Stimulated activated naive CD8-positive, alpha-beta T cell treated with anti-CD3 and anti-CD28 coated beads, Interleukin-15, Interleukin-2, amounts not matched to agents 100 U/mL and 50 U/mL, for 24 hours (primary cell): Measurements from ENCODE around the gene RELN.

Experiments
- ATAC-seq: fragments of 150-1000 bp; cut with Tn5 transposase; one replicate; pipeline ENCODE4 v1.10.0; 2021
- DNase-seq: peaks from one replicate; pipeline ENCODE4 v3.0.0; 2021

The RELN gene

DNA sequence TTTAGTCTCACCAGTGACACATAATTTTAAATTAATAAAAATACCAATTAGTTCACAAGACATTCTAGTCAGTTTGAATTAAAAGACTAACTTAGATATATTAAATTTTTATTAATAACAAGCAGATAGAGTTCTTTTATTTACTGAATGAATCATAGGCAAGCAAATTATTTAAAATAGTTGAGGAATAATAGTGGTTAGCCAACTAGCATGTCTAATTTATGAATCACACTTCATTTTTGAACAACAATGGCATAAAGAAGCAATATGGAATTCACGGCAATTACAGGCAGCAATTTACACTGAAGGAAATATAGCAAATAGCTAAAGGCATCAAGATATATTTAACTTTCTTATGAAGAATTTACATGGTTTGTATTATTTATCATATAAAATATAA, 356.5 kb downstream of the RELN start:
- ATAC-seq (no peak), DNase-seq (no peak)

DNA sequence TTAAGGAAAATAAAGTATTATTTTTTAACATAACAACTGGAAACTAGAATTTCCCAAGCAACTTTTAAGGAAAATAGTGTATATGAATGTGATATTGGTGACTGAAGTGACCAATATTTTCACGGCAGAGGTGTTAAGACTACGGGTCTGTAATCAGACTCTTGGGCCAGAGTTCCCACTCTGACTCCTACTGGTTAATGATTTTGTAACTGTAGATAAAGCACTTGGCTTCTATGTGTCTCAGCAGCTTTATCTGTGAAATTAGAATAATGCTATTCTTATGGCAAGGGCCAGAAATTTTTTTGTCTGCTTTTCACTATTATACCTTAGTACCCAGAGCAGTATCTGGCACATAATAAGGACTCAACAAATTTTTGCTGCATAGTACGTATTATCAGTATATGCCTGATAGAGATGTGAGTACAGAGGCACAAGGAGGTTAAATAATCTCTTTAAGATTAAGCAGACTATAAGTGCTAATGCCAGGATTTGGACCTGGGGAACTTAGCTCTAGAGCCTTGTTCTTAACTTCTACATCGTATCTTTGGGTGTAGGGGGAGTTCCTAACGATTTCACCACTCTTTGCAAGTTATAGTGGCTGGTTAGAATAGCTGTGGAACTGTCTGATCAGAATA, 357.3 kb downstream of the RELN start:
- ATAC-seq = no peak
- DNase-seq = no peak

DNA sequence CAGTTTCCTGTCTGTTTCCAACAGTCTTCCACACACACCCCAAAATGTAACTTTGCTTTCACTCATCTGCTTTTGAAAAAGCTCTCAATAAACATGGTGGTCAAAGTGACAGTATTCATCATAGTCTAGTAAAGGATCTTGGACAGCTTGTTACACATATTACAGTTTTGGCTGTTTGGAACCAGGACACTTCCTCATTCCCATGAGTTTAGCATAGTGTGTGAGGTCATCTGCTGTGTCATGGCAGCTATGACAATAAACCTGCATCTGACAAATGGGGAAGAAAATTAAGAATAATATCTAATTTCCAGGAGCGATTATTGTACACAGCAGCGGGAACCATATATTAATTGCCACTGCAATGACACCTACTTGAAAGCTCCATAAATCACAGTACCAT, 359.1 kb downstream of the RELN start:
- ATAC-seq (no peak), DNase-seq (no peak)

DNA sequence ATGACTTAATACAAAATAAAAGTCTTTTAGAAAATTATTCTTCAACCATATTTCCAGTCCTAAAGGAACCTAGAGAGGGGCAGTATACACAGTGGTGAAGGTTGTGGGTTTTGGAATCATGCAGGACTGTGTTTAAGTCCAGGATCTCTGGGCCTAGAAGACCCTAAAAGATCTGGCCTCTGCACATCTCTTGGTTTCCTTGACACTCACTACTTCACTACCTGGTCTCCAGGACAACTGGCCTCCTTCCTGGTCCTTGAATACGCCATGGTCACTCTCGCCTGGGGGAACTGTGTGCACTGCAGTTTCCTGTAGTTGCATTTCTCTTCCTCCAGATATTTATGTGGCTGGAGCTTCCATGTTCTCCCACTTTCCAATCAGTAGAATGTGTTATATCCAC, 360.7 kb downstream of the RELN start:
- DNase-seq (no peak), ATAC-seq (no peak)

DNA sequence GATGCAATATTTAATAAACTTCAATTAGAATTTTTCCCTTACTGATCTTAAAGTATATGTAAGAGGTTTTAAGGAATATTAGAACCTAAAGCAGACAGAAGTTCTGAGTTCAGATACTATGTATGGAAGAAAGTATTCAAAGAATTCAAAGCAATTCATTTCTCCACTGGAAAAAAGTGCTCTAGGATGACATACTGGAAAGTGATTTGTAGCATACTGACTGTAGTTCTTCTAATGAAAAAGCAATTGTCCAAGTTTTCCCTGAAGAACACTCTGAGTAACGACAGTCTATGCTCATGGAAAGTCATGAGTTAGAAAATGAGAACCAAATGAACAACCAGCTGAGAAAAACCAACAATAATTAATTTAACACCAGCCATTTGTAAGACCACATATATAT, 362.7 kb downstream of the RELN start:
- DNase-seq (no peak), ATAC-seq (no peak)

DNA sequence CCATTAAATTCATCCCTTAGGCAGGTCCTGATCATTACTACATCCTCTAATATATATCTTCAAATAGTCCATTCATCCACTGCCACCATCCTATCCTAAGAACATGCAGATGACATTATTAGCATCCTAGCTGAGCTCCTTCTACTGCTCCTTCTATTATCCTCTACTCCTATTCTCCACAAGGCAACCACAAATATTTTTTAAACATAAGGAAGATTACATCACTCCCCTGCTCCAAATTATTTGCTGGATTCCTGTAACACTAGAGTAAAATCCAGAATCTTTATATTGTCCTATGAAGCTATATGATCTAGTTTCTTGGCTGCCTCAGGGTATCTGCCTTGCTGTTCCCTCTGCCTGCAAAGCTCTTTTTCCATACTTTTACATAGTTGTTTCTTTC, 367.2 kb downstream of the RELN start:
- DNase-seq = no peak
- no peak for ATAC-seq

DNA sequence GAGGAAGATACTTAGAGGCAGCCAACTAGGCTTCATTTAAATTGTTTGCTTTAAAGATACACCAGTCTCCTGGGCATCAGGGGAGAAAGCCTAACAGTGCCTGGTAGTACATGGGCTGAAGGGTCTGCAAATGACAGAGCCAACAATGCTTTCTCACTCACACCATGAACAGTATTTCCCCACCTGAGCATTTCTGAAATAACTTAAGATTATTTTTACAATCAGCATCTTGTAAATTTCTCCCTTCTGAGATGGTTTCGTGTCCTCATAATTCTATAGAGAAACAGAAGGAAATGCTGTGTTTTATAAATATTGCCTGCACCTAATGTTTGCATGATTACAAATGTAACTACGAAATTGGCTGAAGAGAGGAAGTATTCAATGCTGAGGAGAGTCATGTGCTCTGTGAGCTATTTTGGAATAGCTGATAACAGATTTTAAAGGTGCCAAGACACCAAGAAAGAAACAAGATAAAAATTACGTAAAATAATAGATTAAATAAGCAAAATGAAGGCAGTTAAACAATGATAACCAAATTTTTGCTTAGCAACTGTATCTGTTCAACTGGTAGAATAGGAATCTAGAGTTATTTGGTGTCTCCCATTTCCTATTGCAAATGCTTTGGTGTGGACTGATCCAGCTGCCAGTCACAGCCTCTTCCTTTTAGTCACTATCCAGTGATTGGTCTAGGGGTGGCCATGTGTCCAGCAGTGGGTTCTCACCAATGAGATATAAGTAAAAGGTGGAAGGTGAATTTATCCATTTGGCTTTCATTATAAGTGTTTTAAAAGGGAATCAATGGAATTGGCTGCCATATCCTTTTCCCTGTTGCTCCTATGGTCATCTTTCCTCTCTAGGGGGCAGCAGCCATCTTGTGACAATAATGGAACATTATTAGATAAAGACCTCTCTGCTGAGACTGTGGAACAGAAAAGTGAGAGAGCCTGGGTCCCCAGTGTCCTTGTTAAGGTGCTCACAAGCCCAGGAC, 375.5 kb downstream of the RELN start:
- ATAC-seq = no peak
- DNase-seq = no peak

DNA sequence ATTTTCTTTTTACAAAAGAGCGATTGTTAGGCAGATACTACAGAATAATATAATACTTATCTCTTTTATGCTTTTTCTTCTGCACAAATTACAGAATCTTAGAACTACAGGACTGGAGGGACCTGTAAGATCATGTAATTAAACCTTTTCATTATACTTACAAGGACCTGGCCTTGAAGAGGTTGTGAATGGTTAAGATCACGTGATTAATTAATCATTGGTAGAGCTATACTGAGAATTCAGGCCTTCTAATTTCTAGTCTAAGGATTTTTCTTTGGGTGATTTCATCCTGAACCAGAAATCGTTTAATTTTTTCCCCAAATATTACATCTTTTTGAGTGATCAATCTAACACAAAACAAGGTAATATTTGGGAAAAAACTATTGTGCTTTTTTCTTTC, 379.7 kb downstream of the RELN start:
- ATAC-seq = no peak

DNA sequence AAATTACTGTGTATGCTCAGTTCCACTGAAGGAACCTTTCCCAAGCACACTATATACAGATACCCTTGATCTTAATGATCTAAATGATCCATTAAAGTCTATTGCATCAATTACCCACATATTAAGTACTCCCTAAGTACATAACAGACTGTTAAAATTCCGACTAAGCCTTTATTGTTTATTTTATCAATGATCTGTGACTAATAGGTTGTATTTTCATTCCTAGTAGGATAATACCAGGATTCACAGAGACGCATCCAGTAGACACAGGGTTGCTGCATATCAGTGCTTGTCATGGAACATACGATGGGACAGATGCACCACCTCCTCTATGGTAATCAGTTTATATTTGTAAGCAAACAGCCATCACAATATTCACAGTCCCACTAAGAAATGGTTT, 383.8 kb downstream of the RELN start:
- DNase-seq (no peak), ATAC-seq (no peak)

More for the DNA sequence above, 379.7 kb downstream of the RELN start:
- DNase-seq = no peak

DNA sequence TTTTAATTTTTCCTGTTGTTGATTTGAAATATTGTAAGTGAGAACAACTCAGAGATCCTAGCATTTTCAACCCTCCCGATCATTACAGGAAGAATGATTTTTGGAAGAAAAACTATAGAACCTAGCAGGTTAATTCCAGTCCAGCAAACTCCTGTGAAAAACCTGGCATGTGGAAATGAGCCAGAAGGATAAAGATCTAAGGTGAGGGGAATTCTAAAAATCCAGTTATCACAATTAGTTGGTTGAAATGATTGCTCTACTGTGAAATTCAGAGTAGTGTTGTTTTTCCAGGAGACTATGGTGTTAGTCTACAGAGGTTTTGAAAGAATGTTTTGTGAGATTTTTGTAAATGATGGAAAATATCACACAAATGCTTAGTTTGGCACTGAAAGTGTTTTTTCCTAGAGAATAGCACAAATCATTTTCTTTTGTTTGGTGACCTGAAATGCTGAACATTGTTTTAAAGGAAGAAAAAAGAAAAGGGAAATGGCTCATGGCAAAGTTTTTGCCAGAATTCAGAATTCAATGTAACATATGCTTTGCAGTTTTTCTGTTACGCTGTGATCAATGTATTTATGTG, 391.0 kb downstream of the RELN start:
- ATAC-seq = no peak

DNA sequence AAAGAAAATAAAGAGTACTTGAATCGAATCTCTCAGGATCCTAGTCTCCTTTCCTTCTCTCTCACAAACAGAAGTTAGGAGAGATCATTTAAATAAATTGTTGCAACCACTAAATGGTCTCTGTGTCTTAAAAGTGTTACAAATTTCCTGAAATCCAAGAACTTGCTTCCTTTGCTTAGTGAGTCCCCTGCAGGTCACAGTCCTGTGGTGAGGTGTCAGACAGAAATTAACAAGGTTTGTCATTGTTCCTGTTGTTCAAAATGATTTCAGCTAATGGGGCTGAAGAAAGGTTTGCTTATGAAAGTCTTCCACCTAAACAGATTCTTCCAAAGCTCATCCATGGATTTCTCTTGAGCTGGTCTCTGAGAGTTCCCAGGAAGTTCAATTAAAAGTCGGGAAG, 391.9 kb downstream of the RELN start:
- no peak for ATAC-seq
- no peak for DNase-seq

More for the DNA sequence above, 391.0 kb downstream of the RELN start:
- DNase-seq = no peak

DNA sequence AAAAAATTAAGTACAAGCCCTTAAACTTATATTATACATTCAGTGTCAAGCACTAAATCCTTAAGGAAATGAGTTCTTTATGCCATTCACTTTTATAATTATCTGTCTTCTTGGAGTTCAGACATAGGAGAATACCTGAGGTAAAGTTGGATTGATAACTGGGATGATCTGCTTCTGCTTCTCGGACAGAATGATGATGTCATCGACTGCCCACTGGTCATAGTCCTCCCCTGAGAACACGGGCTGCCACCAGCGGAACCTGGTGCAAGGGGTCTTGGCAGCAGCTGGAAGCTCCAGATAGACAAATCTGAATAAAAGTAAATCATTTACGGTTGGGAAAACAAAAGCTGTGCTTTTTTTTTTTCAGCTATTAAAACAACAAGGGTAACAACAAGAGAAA, 395.3 kb downstream of the RELN start:
- no peak for ATAC-seq
- DNase-seq = no peak

DNA sequence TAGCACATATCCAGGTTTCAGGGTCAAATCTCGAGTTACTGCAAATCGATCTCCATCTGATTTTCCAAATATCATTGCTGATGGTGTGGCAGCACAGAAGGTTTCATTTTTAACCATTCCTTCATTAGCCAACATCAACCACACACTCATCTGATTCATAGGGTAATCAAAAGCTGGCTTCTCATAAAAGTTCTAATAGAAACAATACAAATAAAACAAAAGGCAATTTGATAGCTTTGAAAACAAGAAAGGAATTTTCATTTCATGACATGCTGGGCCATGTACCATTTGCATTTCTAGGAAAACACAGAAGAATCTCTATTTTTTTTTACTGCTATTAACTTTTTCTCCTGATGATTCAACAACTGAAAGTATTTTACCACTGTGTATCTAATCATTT, 395.8 kb downstream of the RELN start:
- DNase-seq (no peak), ATAC-seq (no peak)

DNA sequence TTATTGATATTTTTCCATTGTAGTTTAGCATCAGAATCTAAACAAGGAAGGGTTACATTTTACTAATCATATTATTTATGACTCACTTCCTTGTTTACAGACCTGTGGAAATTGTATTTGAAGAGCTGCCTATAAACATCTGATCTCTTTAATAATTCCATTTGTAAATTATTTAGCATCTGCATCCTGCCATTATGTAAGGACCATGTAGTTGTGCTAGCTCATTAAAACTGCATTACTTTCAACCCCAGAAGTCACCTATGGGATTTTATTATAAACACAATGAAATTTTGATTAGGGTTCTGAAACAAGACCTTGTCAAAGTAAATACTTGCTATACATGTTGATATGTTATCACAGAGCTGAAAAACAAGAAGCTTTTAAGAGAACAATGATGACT, 396.6 kb downstream of the RELN start:
- ATAC-seq (no peak), DNase-seq (no peak)

DNA sequence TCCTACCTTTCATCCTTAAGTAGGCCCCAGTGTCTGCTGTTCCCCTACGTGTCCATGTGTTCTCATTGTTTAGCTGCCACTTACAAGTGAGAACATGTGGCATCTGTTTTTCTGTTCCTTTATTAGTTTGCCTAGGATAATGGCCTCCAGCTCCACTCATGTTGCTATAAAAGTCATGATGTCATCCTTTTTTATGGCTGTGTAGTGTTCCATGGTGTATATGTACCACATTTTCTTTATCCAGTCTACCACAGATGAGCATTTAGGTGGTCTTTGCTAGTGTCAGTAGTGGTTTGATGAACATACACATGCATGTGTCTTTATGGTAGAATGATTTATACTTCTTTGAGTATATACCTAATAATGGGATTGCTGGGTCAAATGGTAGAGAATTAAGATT, 397.3 kb downstream of the RELN start:
- DNase-seq = no peak
- no peak for ATAC-seq

DNA sequence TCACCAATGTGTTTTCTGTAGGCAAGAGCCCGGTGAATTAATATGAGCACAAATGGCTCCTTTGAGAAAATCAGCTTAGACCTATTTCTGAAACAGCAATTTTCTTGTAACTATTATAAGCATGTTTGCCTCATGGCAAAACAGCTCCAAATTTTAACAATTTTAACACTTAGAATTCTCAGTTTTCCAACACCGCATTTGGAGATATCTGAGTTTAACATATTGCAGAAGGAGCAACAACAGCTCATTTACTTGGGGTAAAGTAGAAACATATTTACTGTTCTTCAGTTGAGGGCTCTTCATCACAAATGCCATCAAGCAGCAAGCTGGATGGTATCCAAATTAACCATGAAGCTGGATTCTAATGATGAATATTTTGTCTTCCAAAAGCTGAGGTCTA, 409.4 kb downstream of the RELN start:
- DNase-seq (no peak), ATAC-seq (no peak)

DNA sequence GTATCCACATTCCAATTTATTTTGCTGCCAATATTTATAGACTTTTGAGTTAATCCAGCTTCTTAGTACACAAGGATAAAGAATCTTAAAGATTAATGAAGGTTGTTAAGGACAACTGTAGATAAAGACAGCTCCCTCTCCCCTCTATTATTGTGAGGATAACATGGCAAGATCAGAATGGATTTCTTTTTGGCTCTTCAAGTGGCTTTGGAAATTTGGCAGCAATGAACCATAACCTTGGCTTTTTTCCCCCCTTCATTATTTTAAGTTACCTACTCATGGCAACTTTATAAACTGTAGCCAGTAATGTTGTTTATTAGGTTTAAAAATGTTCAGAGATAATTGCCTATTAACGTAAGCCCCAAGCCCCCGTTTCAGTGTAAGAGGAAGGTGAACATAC, 412.4 kb downstream of the RELN start:
- ATAC-seq = no peak
- DNase-seq = no peak

DNA sequence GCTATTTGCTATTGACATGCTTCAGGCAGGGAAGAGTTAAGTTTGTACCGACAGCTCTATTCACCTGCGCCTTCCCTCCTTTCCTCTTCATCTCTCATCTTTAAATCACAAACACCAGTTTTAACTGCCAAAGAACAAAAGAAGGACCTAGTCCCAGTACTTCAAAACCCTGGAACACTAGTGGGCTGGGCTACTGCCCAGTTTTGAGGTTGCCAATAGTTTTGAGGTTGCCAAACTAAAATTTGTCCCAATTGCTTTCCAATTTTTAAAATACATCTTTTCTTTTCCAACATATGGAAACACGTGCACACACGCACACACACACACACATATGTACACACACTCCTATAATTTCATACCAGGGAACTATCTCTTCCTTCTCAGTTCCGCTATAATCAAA, 412.8 kb downstream of the RELN start:
- ATAC-seq (no peak), DNase-seq (no peak)

DNA sequence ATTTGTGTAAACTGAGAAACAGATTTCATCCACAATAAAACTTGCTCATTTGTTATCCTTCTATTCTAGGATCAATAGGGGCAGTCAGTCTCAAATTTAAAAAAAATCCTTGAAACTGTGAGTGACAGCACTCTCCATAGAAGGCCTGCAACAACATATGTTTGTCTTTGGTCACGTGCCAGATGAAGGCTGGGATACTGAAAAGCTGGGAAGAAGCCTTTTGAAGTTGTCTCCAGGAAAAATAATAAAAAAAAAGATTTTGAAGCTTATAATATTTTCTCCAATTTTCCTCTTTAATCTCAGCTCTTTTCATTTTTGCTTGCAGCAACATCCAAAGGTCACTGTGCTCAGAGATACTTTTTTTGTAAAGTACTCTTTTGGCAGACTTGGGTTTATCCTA, 414.9 kb downstream of the RELN start:
- DNase-seq = no peak
- ATAC-seq = no peak

DNA sequence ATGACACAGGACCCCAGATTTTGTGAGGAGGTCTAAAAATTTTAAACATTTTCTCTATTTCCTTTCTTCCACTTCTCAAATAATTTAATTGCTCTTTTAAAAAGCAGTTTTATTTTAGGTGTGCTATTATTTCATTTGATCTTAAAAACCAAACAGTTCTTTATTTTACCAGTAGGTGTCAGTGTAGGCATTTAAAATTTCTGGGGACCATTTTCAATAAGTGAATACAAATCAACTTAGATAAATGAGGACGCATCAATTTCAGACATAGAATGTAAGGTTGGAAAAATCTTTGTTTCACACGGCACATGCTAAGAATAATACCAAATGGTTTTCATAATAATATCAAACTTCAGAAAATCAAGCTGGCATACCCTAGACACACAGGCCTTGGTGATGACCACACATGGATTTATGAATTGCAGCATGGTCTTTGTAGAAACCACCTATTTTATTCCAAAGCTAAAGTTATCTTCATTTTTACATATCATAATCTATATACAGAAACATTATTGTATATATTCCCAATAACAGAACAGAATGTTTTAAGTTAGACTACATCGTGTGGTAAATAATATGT, 415.9 kb downstream of the RELN start:
- no peak for DNase-seq
- ATAC-seq = no peak

DNA sequence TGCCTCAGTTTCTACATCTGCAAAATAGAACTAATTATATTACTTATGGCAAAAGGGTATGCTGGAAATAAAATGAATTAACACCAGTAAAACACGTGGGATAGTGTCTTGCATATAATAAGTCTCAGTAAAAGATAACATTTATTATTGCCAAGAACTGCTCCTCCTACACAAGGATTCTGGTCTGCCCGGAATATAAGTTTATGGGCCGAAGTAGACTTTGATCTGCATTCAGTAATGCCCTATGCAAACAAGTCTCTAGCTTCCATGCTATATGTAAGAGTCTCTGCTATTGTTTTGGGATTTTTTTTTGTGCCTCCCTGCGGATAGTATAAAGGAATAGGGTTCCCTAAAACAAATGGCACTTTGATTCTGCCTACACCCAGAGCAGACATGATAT, 417.9 kb downstream of the RELN start:
- DNase-seq = no peak
- no peak for ATAC-seq

DNA sequence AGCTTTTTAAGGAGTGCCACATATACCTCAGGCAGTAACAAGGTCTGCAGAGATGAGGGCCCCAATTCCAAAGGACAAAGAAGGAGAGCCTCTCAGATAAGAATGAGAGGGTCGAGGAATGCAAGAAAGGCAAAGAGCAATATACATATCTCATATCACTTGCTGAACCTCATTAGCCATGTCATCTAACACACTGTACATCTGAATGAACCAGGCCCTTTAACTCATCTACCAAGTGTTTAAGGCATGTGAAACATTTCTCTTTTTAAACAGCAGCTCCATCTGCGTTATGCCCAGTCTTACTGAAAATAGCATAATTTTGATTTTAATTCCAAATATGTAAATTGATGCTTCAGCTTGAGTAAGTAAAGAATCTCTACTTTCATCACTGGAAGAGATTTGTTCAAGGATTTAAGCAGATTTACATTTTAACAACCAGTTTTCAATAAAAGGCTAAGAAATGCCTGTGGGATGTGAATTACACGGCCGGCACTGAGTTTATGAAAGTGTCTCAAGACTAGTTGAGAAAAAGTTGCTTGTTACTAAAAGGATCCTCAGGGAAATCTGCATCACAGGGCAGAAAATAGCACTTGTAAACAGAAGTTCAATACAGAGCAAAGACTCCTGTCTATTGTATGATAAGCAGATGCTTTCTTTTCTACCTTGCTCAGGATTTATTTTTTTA, 419.7 kb downstream of the RELN start:
- no peak for ATAC-seq
- DNase-seq = no peak
